ENCODE measurements around the gene TAF4. TPM values are rescaled to one million over a fixed set of nuclear protein-coding genes. Genes with fewer than 3 reads are reported as not detected.

The TAF4 gene
- total and polyA plus RNA-seq, 2 of the 13 experiments (the other 11 are each of a cell fraction or from before 2014, with no cell fraction given), result 5.9 to 12.0 TPM

- TF ChIP-seq NFIB (CRISPR knock-in tag; IDR thresholded peaks at IDR 0.05; ENCODE audit: borderline replicate concordance) (no peak), ZBTB39 (CRISPR knock-in tag; IDR thresholded peaks at IDR 0.05) (no peak), ZNF577 (CRISPR knock-in tag; IDR thresholded peaks at IDR 0.05; ENCODE audit: borderline replicate concordance, low read depth) (no peak), ZNF7 (CRISPR knock-in tag; IDR thresholded peaks at IDR 0.05) (no peak), STAT5B (CRISPR knock-in tag; IDR thresholded peaks at IDR 0.05) (no peak), SALL2 (CRISPR knock-in tag; IDR thresholded peaks at IDR 0.05) (no peak), ARID2 (CRISPR knock-in tag; IDR thresholded peaks at IDR 0.05; ENCODE audit: borderline replicate concordance) (no peak), ZNF674 (CRISPR knock-in tag; IDR thresholded peaks at IDR 0.05; ENCODE audit: low read depth) (no peak), TFE3 (CRISPR knock-in tag; IDR thresholded peaks at IDR 0.05) (peak; percentile 47; the same call in 1 of the 2 replicates), ZNF264 (CRISPR knock-in tag; IDR thresholded peaks at IDR 0.05) (no peak), ZBTB37 (CRISPR knock-in tag; IDR thresholded peaks at IDR 0.05) (no peak), MTA1 (CRISPR knock-in tag; IDR thresholded peaks at IDR 0.05; ENCODE audit: borderline replicate concordance) (peak; percentile 37; the same call in 1 of the 2 replicates), KMT2B (CRISPR knock-in tag; IDR thresholded peaks at IDR 0.05) (peak; percentile 65; the same call in 1 of the 2 replicates), ZBTB46 (CRISPR knock-in tag; IDR thresholded peaks at IDR 0.05; ENCODE audit: borderline replicate concordance) (no peak), LRRFIP1 (CRISPR knock-in tag; conservative IDR thresholded peaks at IDR 0.05) (no peak), TRAFD1 (CRISPR knock-in tag; IDR thresholded peaks at IDR 0.05; ENCODE audit: borderline replicate concordance) (no peak)
Observed at GRCh38 chr20:62043131-62043914, 22.4 kb downstream of the TAF4 start (continued).

Data from HepG2 (cell line).